NCI-H2196 (cell line): Measurements from ENCODE around the gene DPP9.

Experiments used
- DNase-seq: peaks from one replicate; lab custom pipeline; 2025; ENCODE audit not compliant: unreplicated experiment; lab: John Stamatoyannopoulos, UW

The DPP9 gene

GRCh38 chr19:4660181-4660791 is 63.4 kb downstream of the DPP9 start:
- DNase-seq, result peak; percentile 44

- DNase-seq, result no peak
These were observed 65.8 kb downstream of the DPP9 start for GRCh38 chr19:4657835-4658234.

DNA sequence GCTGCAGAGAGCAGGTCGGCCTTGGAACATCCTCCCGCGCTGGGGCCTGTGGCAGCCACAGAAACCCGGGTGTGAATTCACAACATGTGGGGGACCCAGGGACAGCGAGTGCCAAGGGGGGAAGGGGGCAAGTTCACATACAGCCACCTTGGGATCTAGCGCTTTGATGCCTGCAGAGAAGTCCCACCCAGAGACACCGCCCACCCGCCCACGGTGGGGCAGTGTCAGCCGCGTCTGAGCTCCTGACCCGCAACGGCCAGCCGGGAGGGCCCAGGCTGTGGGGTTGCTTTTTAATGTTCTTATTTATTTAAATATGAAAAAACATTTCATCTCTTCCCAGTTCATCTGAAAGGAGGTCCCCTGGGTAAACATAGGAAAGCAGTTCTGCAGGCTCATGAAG is 66.4 kb downstream of the DPP9 start:
- no peak for DNase-seq

GRCh38 chr19:4656102-4656501 is 67.5 kb downstream of the DPP9 start:
- DNase-seq, result no peak

GRCh38 chr19:4654437-4655361 is 68.9 kb downstream of the DPP9 start:
- DNase-seq, result no peak

DNA sequence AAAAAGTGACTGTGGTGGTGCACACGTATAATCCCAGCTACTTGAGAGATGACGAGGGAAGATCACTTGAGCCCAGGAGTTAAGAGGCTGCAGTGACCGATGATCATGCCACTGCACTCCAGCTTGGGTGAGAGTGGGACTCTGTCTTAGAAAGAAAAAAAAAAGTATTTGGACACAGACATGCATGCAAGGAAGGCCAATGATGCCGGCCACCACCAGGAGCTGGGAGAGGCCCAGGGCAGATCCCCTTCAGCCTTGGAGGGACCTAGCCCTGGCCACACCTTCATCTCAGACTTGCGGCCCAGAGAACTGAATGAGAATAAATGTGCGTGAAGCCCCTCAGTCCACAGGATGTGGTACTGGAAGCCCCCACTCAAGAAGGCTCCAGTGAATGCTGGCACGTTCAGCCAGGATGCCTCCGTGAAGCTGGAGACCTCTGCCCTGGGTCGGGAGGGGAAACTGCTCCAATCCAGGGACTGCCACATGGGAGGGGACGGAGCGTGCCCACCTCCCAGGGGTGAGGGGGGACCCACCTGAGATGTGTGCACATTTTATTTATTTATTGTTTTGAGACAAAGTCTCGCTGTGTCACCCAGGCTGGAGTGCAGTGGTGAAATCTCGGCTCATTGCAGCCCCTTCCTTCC is 69.7 kb downstream of the DPP9 start:
- DNase-seq, result no peak

- DNase-seq, result no peak
These were observed 71.6 kb downstream of the DPP9 start for GRCh38 chr19:4652075-4652474.

- DNase-seq, result no peak
These were observed 73.5 kb downstream of the DPP9 start for GRCh38 chr19:4650159-4650558.

GRCh38 chr19:4649392-4650047 is 74.1 kb downstream of the DPP9 start:
- no peak for DNase-seq

DNA sequence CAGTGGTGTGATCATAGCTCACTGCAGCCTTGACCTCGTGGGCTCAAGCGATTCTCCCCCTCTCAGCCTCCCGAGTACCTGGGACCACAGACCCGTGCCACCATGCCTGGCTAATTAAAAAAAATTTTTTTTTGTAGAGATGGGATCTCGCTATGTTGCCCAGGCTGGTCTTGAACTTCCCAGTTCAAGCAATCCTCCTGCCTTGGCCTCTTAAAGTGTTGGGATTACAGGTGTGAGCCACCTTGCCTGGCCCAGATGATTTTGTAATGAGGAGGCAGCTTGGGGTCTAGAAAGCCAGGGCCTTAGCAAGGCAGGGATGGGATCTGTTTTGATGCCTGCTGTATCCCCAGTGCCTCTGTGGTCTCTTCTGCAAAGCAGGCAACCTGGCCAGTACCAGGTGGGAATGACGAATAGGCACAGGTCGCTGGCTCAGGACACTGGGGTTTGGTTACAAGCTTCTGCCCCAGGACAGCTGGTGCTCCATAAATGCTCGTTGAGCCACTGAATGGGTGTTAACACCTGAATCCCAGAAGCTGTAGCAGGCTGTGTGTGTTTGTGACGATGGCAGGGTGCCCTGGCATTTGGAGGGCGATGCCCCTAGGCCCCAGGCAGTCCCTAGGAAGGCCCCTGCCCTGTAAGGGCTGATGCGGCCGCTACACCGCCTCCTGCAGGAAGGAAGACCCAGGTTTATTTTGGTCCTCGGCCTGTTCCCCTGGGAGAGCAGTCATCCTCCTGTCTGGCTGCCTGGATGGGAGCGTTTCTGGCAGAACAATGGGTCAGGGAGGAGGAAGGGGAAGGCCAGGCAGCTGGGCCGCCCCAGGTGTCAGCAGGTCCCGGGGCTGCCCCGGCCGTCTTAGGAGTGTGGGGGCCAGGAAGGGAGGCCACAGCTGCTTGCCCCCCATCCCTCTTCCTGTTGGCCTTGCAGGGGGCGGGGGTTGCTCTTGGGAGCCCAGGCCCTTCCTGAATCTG is 75.7 kb downstream of the DPP9 start:
- DNase-seq, result no peak

GRCh38 chr19:4645718-4646117 is 77.9 kb downstream of the DPP9 start:
- no peak for DNase-seq

GRCh38 chr19:4642625-4643024 is 81.0 kb downstream of the DPP9 start:
- DNase-seq, result no peak

- no peak for DNase-seq
These were observed 82.5 kb downstream of the DPP9 start for GRCh38 chr19:4641132-4641531.

- DNase-seq, result no peak
These were observed 83.2 kb downstream of the DPP9 start for GRCh38 chr19:4640247-4641000.

DNA sequence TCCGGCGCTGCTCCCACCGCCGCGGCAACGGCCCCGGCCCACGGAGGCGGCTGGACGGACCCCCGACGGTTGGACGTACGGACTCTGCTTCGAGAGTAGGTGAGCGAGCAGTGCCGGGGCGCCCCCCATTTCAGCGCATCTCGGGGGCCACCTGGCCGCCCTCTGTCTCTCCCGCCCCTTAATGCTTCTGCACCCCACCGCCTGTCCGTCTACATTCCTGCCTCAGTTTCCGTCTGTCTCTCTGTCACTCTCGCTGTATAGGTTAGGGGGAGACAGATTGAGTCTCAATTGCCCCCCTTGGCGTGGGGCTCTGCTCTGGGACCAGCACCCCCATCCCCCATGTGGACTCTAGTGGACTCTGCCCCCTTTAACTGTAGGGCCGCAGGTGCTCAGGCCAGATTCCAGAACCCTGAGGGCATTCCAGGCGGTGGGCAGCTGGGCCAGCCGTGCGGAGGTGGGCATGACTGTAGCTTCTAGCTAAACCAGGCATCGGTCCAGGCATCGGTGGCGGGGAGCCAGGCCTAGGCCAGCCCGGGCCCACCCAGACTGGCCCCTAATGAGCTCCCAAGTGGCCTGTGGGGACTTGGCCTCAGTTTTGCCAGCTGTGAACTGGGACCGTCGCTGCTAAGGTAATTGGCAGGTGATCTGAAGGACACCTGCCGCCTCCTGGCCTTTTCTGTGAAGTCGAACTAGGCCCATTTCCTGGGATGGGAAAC is 84.0 kb downstream of the DPP9 start:
- DNase-seq, result no peak

- DNase-seq, result peak; percentile 96
These were observed 84.7 kb downstream of the DPP9 start, which contains the start of gene TNFAIP8L1 for GRCh38 chr19:4638828-4639530. Gene TNFAIP8L1, plus strand, starts transcription at chr19:4639516. Its CDS starts 12,354 bp downstream, at chr19:4651870.

DNA sequence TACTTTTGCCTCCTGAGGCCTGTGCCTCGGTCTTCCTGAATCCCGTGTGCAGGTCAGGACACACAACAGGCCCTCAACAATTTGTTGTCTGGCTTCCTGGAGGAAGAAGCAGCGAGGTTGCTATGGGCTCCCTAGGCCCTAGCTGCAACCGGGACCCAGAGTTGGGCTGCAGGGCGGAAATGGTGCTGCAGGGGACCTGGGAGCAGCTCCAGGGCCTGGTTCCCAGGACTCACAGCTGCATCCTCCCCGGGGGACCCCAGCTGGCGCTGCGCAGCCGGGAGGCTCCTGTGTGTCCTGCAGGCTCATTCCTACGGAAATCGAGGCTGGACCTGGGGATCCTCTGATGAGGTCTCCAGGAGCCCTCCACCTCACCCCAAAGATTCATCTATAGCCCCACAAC is 85.3 kb downstream of the DPP9 start:
- no peak for DNase-seq

GRCh38 chr19:4636761-4637160 is 86.9 kb downstream of the DPP9 start:
- DNase-seq, result no peak
